GM12865 (cell line): ENCODE measurements around the gene FREY1.

ENCODE experiments used
- DNase-seq: peaks from one replicate; pipeline ENCODE4 v3.0.0; 2010; ENCODE audit warnings: low read depth
- H3K4me3 ChIP-seq: 2 replicates; pipeline ENCODE4 v1.5.1; 2011; ENCODE audit warnings: mild to moderate bottlenecking, low read depth, low read length, control low read depth
- TF ChIP-seq, protein P1 (sequence below): IDR thresholded peaks from 2 replicates; pipeline ENCODE4 v1.5.1; 2011; ENCODE audit warnings: low read length, control low read depth, low read depth, inconsistent platforms; ENCODE audit not compliant: insufficient read depth; ENCODE audit errors: missing control alignments

The FREY1 gene

GRCh38 chr11:45925550-45925949 lies 18.5 kb upstream of the FREY1 start:
- H3K4me3 ChIP-seq: no peak overlapping the region
- TF ChIP-seq, protein P1, sequence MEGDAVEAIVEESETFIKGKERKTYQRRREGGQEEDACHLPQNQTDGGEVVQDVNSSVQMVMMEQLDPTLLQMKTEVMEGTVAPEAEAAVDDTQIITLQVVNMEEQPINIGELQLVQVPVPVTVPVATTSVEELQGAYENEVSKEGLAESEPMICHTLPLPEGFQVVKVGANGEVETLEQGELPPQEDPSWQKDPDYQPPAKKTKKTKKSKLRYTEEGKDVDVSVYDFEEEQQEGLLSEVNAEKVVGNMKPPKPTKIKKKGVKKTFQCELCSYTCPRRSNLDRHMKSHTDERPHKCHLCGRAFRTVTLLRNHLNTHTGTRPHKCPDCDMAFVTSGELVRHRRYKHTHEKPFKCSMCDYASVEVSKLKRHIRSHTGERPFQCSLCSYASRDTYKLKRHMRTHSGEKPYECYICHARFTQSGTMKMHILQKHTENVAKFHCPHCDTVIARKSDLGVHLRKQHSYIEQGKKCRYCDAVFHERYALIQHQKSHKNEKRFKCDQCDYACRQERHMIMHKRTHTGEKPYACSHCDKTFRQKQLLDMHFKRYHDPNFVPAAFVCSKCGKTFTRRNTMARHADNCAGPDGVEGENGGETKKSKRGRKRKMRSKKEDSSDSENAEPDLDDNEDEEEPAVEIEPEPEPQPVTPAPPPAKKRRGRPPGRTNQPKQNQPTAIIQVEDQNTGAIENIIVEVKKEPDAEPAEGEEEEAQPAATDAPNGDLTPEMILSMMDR: no peak
- DNase-seq: no peak

DNA sequence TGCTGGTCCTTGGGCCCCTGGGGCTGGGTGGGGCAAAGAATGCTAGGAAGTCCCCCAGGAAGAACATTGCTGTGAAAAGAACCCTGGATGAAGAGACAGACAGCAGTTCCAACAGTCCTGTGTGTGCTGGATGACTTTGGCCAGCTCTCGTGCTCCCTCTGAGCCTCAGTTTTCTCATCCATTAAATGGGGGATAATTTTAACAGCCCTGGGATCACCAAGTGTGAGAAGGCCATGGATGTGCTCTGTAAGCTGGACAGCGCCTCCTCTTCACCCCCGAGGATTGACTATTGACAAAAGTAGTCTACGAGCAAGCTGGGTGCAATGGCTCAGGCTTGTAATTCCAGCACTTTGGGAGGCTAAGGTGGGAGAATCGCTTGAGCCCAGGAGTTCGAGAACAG lies 17.9 kb upstream of the FREY1 start:
- H3K4me3 ChIP-seq: no peak overlapping the region
- no peak for DNase-seq
- TF ChIP-seq, protein P1: no peak

DNA sequence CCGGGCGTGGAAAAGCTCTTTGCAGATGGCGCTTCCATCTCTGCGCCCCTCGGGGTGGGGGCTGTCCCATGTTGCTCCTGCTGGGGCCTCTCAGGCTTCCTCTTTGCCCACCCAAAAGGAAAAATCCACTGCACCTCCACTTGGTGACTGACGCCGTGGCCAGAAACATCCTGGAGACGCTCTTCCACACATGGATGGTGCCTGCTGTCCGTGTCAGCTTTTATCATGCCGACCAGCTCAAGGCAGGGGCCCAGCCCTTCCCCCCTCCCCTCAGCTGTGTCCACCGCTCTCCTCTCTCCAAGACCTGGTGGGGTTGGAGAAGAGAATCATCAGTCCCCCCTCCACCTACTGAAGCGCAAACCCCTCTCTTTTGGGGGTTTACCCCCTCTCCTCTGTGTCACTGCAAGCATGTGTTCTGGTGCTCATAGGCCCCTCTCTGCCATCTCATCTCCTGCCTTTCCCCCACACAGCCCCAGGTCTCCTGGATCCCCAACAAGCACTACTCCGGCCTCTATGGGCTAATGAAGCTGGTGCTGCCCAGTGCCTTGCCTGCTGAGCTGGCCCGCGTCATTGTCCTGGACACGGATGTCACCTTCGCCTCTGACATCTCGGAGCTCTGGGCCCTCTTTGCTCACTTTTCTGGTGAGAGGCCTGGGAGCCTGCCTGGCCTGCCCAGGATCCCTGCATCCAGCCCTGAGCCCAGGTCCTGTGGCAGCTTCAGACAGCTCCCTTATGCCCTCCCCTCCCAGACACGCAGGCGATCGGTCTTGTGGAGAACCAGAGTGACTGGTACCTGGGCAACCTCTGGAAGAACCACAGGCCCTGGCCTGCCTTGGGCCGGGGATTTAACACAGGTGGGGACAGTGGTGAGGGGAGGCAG lies 17.2 kb upstream of the FREY1 start:
- H3K4me3 ChIP-seq: no peak overlapping the region
- TF ChIP-seq, protein P1: no peak
- DNase-seq: no peak

GRCh38 chr11:45922425-45923082 lies 15.5 kb upstream of the FREY1 start, which contains the start of gene LARGE2:
TSS of gene LARGE2 (plus strand) at chr11:45922656. CDS start at chr11:45922883, 227 bp downstream.
- no peak within 1 kb of the TSS for H3K4me3 ChIP-seq
- DNase-seq: no peak
- TF ChIP-seq, protein P1: no peak

DNA sequence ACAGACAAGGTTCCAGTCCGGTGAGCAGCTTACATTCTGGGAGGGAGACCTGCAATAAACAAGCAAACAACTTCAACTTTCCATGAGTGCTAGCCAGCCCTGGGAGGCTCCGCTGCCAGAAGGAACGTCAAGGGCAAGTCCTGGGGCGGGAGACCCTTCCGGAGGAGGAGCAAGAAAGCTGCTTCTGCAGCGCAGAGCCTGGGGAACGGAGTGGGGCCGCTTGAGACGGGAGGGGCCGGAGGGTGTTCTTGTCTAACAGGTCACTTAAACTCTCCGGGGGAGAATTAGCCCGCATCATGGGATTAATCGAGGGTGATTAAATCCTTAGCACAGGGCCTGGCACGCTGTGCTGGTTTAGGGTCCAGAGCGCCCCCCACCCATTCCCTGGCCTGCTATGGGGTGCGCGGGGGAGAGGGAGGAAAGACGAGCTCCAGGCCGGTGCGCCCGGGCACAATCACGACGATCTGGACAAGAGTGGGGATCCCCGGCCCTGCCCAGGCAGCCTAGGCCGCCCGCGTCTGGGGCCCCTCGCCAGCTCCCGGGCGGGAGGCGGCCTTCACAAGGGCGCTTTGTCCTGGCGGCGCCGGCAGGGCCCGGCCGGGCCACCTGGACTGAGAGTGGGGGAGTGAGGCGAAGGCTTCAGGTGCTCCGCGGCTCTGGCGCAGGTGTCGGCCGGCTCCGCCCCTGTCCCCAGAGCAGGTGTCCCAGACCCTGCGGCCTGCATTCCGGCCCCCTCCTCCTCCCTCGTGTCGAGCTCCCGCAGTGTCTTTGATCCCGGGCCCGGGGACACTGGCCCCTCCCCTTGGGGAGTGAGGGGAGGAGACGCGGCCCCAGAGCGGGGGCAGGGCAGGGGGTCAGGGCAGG lies 14.7 kb upstream of the FREY1 start:
- no peak for DNase-seq
- H3K4me3 ChIP-seq: no peak overlapping the region
- TF ChIP-seq, protein P1: no peak
